Fibroblast of lung (primary cell): ENCODE results near the gene REPS2. TPM values are rescaled to one million over a fixed set of nuclear protein-coding genes. Genes with fewer than 3 reads are reported as not detected.

ENCODE experiments used
- DNase-seq, 2 donors: peaks; one replicate each; pipeline versions ENCODE4 v3.0.0 to v3.0.0-alpha.2; 2010; ENCODE audit warnings: low read depth in 2 of 2
- H2AFZ ChIP-seq: 2 replicates; pipeline ENCODE4 v1.5.1; 2012; ENCODE audit warnings: low read length, control low read depth, inconsistent platforms
- H3K27ac ChIP-seq: 2 replicates; pipeline ENCODE4 v1.5.1; 2011; ENCODE audit warnings: low read length, control low read depth; ENCODE audit not compliant: insufficient read depth
- H3K27me3 ChIP-seq: 2 replicates; pipeline ENCODE4 v1.5.1; 2011; ENCODE audit warnings: mild to moderate bottlenecking, low read length; ENCODE audit not compliant: control insufficient read depth, insufficient read depth
- H3K36me3 ChIP-seq: 2 replicates; pipeline ENCODE4 v1.5.1; 2011; ENCODE audit warnings: low read length; ENCODE audit not compliant: control insufficient read depth, insufficient read depth
- H3K4me1 ChIP-seq: 2 replicates; pipeline ENCODE4 v1.5.1; 2011; ENCODE audit warnings: low read length; ENCODE audit not compliant: control insufficient read depth, insufficient read depth; ENCODE audit errors: extremely low read depth
- H3K4me2 ChIP-seq: 2 replicates; pipeline ENCODE4 v1.5.1; 2011; ENCODE audit warnings: low read length, control low read depth; ENCODE audit not compliant: insufficient read depth; ENCODE audit errors: extremely low read depth
- H3K4me3 ChIP-seq, 4 experiments: fragments of 200-600 bp in 1 of 4; sonication (generic) in 1 of 4; replicated peaks in 1 of 4; 2 replicates each; pipeline ENCODE4 v1.5.1; 2011 to 2016; ENCODE audit warnings: low read length in 4 of 4, low read depth in 3 of 4, mild to moderate bottlenecking in 3 of 4, control low read depth in 2 of 4, inconsistent platforms in 1 of 4, mixed read lengths in 1 of 4; ENCODE audit not compliant: insufficient read depth in 1 of 4; ENCODE audit errors: control extremely low read depth in 1 of 4
- H3K79me2 ChIP-seq: 2 replicates; pipeline ENCODE4 v1.5.1; 2012; ENCODE audit warnings: mild to moderate bottlenecking, low read length, inconsistent platforms; ENCODE audit not compliant: control insufficient read depth, insufficient read depth
- H3K9ac ChIP-seq: 2 replicates; pipeline ENCODE4 v1.5.1; 2011; ENCODE audit warnings: mild to moderate bottlenecking, low read length, control low read depth; ENCODE audit not compliant: insufficient read depth
- H3K9me3 ChIP-seq: 2 replicates; pipeline ENCODE4 v1.5.1; 2012; ENCODE audit warnings: low read depth, low read length; ENCODE audit not compliant: control insufficient read depth, insufficient read depth
- H4K20me1 ChIP-seq: 2 replicates; pipeline ENCODE4 v1.5.1; 2011; ENCODE audit warnings: low read length; ENCODE audit not compliant: control insufficient read depth, insufficient read depth; ENCODE audit errors: extremely low read depth
- CTCF ChIP-seq, 2 donors: IDR thresholded peaks in 1 of 2; conservative IDR thresholded peaks in 1 of 2; 1 replicate in 1 of 2; 2 replicates in 1 of 2; pipeline ENCODE4 v1.5.1; 2011 to 2012; ENCODE audit warnings: low read length in 2 of 2, control low read depth in 1 of 2, inconsistent platforms in 1 of 2, low read depth in 1 of 2, mild to moderate bottlenecking in 1 of 2
- EZH2 ChIP-seq: IDR thresholded peaks from 2 replicates; pipeline ENCODE4 v1.5.1; 2012; ENCODE audit warnings: low read length, control low read depth, mild to moderate bottlenecking; ENCODE audit errors: missing control alignments
- polyA plus RNA-seq, 2 donors: library from polyadenylated mRNA; depleted of rRNA in 1 of 2; stranded (reverse) in 1 of 2; unstranded in 1 of 2; fragments of >200 nt; gene quantifications; 2 replicates each; pipeline ENCODE4 v1.2.1, GENCODE V29; 2011 to 2012; ENCODE audit warnings: missing spikeins in 1 of 2
- total RNA-seq: library from RNA; depleted of rRNA; stranded (reverse); fragments of >200 nt; gene quantifications from 2 replicates; pipeline ENCODE4 v1.2.1, GENCODE V29; 2014

REPS2 gene
- total and polyA plus RNA-seq, 2 donors (not counting 1 experiment from before 2014, with no cell fraction given) = 0.27 to 0.50 TPM

GRCh38 chrX:16977771-16978170 lies 31.3 kb downstream of the REPS2 start:
- Histone ChIP-seq H3K4me1 (no peaks in the 10 kb centered on the region), H4K20me1 (no peaks in the 10 kb centered on the region), H3K79me2 (no peaks in the 10 kb centered on the region), H3K9ac (no peak overlapping the region), H3K4me2 (no peak overlapping the region), H3K27me3 (no peaks in the 10 kb centered on the region), H3K4me3 (no peak overlapping the region), H3K36me3 (no peaks in the 10 kb centered on the region), H2AFZ (no peak overlapping the region), H3K9me3 (no peaks in the 10 kb centered on the region), H3K27ac (no peak overlapping the region)
- no peak for DNase-seq
- TF ChIP-seq EZH2 (no peak), CTCF (conservative IDR thresholded peaks at IDR 0.05 in 1 of 2, IDR thresholded peaks at IDR 0.05 in 1 of 2; ENCODE audit: low read depth in 1 of 2, low read length in 2 of 2) (no peak)

GRCh38 chrX:16978193-16978984 lies 31.9 kb downstream of the REPS2 start:
- H3K27ac ChIP-seq = no peak overlapping the region
- DNase-seq = no peak
- H4K20me1 ChIP-seq = no peaks in the 10 kb centered on the region
- no peaks in the 10 kb centered on the region for H3K4me1 ChIP-seq
- H3K4me3 ChIP-seq = no peak overlapping the region
- H3K9ac ChIP-seq = no peak overlapping the region
- H3K9me3 ChIP-seq = no peaks in the 10 kb centered on the region
- no peaks in the 10 kb centered on the region for H3K79me2 ChIP-seq
- TF ChIP-seq CTCF (conservative IDR thresholded peaks at IDR 0.05 in 1 of 2, IDR thresholded peaks at IDR 0.05 in 1 of 2; ENCODE audit: low read depth in 1 of 2, low read length in 2 of 2) (no peak), EZH2 (no peak)
- no peaks in the 10 kb centered on the region for H3K27me3 ChIP-seq
- no peak overlapping the region for H3K4me2 ChIP-seq
- H2AFZ ChIP-seq = no peak overlapping the region
- H3K36me3 ChIP-seq = no peaks in the 10 kb centered on the region

- H3K9ac ChIP-seq = no peak overlapping the region
- H3K9me3 ChIP-seq = no peaks in the 10 kb centered on the region
- no peaks in the 10 kb centered on the region for H3K36me3 ChIP-seq
- no peaks in the 10 kb centered on the region for H3K27me3 ChIP-seq
- no peak overlapping the region for H3K4me2 ChIP-seq
- TF ChIP-seq EZH2 (no peak), CTCF (conservative IDR thresholded peaks at IDR 0.05 in 1 of 2, IDR thresholded peaks at IDR 0.05 in 1 of 2; ENCODE audit: low read depth in 1 of 2, low read length in 2 of 2) (no peak)
- no peaks in the 10 kb centered on the region for H4K20me1 ChIP-seq
- no peak overlapping the region for H3K4me3 ChIP-seq
- H2AFZ ChIP-seq = no peak overlapping the region
- peak in 1 of 2 donors; percentile 8 for DNase-seq
- H3K27ac ChIP-seq = no peak overlapping the region
- H3K79me2 ChIP-seq = no peaks in the 10 kb centered on the region
- H3K4me1 ChIP-seq = no peaks in the 10 kb centered on the region
Measured at GRCh38 chrX:16979226-16979625, 32.8 kb downstream of the REPS2 start.
